WERI-Rb-1 (cell line): Measurements from ENCODE around the gene TXNRD2.

Source experiments
- DNase-seq: peaks from one replicate; pipeline ENCODE4 v3.0.0-alpha.2; 2020
- H3K27ac ChIP-seq: fragments of 250-450 bp; sonication (Bioruptor Pico); 2 replicates; pipeline ENCODE4 v1.5.1; 2020; ENCODE audit warnings: mild to moderate bottlenecking, moderate library complexity
- H3K27me3 ChIP-seq: fragments of 250-450 bp; sonication (Bioruptor Pico); 2 replicates; pipeline ENCODE4 v1.5.1; 2021; ENCODE audit warnings: mild to moderate bottlenecking, low read depth, moderate library complexity; ENCODE audit not compliant: insufficient read depth, severe bottlenecking
- H3K36me3 ChIP-seq: fragments of 250-450 bp; sonication (Bioruptor Pico); 2 replicates; pipeline ENCODE4 v1.5.1; 2020; ENCODE audit warnings: mild to moderate bottlenecking, moderate library complexity
- H3K4me3 ChIP-seq: 2 replicates; pipeline ENCODE4 v1.5.1; 2011; ENCODE audit warnings: low read depth, mild to moderate bottlenecking, control low read depth, low read length
- H3K9me3 ChIP-seq: fragments of 250-450 bp; sonication (Bioruptor Pico); 2 replicates; pipeline ENCODE4 v1.5.1; 2021; ENCODE audit warnings: mild to moderate bottlenecking, moderate library complexity; ENCODE audit not compliant: severe bottlenecking
- CTCF ChIP-seq: IDR thresholded peaks from 2 replicates; pipeline ENCODE4 v1.5.1; 2011; ENCODE audit warnings: low read depth, mild to moderate bottlenecking, control low read depth, inconsistent platforms, low read length

TXNRD2 gene

GRCh38 chr22:19915287-19915954 is 26.2 kb downstream of the TXNRD2 start:
- H3K4me3 ChIP-seq, result no peak overlapping the region
- no peak overlapping the region for H3K27ac ChIP-seq
- no peaks in the 10 kb centered on the region for H3K9me3 ChIP-seq
- no peak for TF ChIP-seq CTCF
- H3K36me3 ChIP-seq, result peaks cover 15% of the 10 kb centered on the region
- no peak for DNase-seq
- no peaks in the 10 kb centered on the region for H3K27me3 ChIP-seq

GRCh38 chr22:19914201-19914943 is 27.2 kb downstream of the TXNRD2 start:
- no peaks in the 10 kb centered on the region for H3K27me3 ChIP-seq
- no peak for DNase-seq
- no peak overlapping the region for H3K27ac ChIP-seq
- H3K36me3 ChIP-seq, result peaks cover 20% of the 10 kb centered on the region
- no peak for TF ChIP-seq CTCF
- no peak overlapping the region for H3K4me3 ChIP-seq
- H3K9me3 ChIP-seq, result no peaks in the 10 kb centered on the region

GRCh38 chr22:19913337-19913936 is 28.2 kb downstream of the TXNRD2 start:
- Histone ChIP-seq H3K27me3 (no peaks in the 10 kb centered on the region), H3K9me3 (no peaks in the 10 kb centered on the region), H3K36me3 (peaks cover 20% of the 10 kb centered on the region), H3K27ac (no peak overlapping the region), H3K4me3 (no peak overlapping the region)
- no peak for TF ChIP-seq CTCF
- no peak for DNase-seq

- Histone ChIP-seq H3K27ac (no peak overlapping the region), H3K27me3 (no peaks in the 10 kb centered on the region), H3K9me3 (no peaks in the 10 kb centered on the region), H3K36me3 (peaks cover 20% of the 10 kb centered on the region), H3K4me3 (no peak overlapping the region)
- peak; percentile 51 for TF ChIP-seq CTCF
- DNase-seq, result no peak
Measured at GRCh38 chr22:19912271-19912999, 29.2 kb downstream of the TXNRD2 start.

GRCh38 chr22:19911540-19912270 is 29.9 kb downstream of the TXNRD2 start:
- TF ChIP-seq CTCF, result no peak
- H3K4me3 ChIP-seq, result no peak overlapping the region
- no peak overlapping the region for H3K27ac ChIP-seq
- H3K36me3 ChIP-seq, result peaks cover 20% of the 10 kb centered on the region
- no peaks in the 10 kb centered on the region for H3K27me3 ChIP-seq
- no peaks in the 10 kb centered on the region for H3K9me3 ChIP-seq
- DNase-seq, result no peak
